ENCODE measurements around the gene GRAMD4.

GRAMD4 gene

GRCh38 chr22:46609175-46609690 lies 11.0 kb upstream of the GRAMD4 start:
- Histone ChIP-seq H3K36me3 (ENCODE audit: control insufficient read depth, low read length) (no peaks in the 10 kb centered on the region), H3K4me1 (ENCODE audit: control insufficient read depth, low read length) (peaks cover 27% of the 10 kb centered on the region), H3K9me2 (replicated peaks; ENCODE audit: control insufficient read depth, low read length) (no peaks in the 10 kb centered on the region), H3K27me3 (ENCODE audit: control insufficient read depth, low read length) (no peaks in the 10 kb centered on the region), H3F3A (ENCODE audit: control insufficient read depth, insufficient read depth) (peaks cover under 1% of the 10 kb centered on the region; the same call in 1 of the 2 replicates), H3K4me2 (ENCODE audit: low read length) (no peak overlapping the region), H3K9me3 (ENCODE audit: control insufficient read depth, insufficient read depth, low read length) (no peaks in the 10 kb centered on the region), H3K4me3 (ENCODE audit: low read length) (no peak overlapping the region), H4K20me1 (ENCODE audit: control insufficient read depth, insufficient read depth, low read depth, low read length) (peaks cover 9% of the 10 kb centered on the region), H3K79me2 (ENCODE audit: control insufficient read depth, low read length) (peaks cover 26% of the 10 kb centered on the region), H3K27ac (ENCODE audit: low read depth, low read length) (no peak overlapping the region)
- TF ChIP-seq EZH2phosphoT487 (IDR thresholded peaks at IDR 0.05; ENCODE audit: borderline replicate concordance, low read length) (no peak), CTCF (IDR thresholded peaks at IDR 0.05; ENCODE audit: low read depth, low read length, poor library complexity, severe bottlenecking) (no peak)

GRCh38 chr22:46609724-46610201 lies 10.4 kb upstream of the GRAMD4 start:
- Histone ChIP-seq H3K36me3 (ENCODE audit: control insufficient read depth, low read length) (no peaks in the 10 kb centered on the region), H4K20me1 (ENCODE audit: control insufficient read depth, insufficient read depth, low read depth, low read length) (peaks cover 9% of the 10 kb centered on the region), H3K79me2 (ENCODE audit: control insufficient read depth, low read length) (peaks cover 31% of the 10 kb centered on the region), H3K4me3 (ENCODE audit: low read length) (no peak overlapping the region), H3K4me1 (ENCODE audit: control insufficient read depth, low read length) (peaks cover 28% of the 10 kb centered on the region), H3K9me3 (ENCODE audit: control insufficient read depth, insufficient read depth, low read length) (no peaks in the 10 kb centered on the region), H3K4me2 (ENCODE audit: low read length) (no peak overlapping the region), H3F3A (ENCODE audit: control insufficient read depth, insufficient read depth) (peaks cover 3% of the 10 kb centered on the region; the same call in 1 of the 2 replicates), H3K9me2 (replicated peaks; ENCODE audit: control insufficient read depth, low read length) (no peaks in the 10 kb centered on the region), H3K27ac (ENCODE audit: low read depth, low read length) (no peak overlapping the region), H3K27me3 (ENCODE audit: control insufficient read depth, low read length) (no peaks in the 10 kb centered on the region)
- TF ChIP-seq CTCF (IDR thresholded peaks at IDR 0.05; ENCODE audit: low read depth, low read length, poor library complexity, severe bottlenecking) (no peak), EZH2phosphoT487 (IDR thresholded peaks at IDR 0.05; ENCODE audit: borderline replicate concordance, low read length) (no peak)

- no peaks in the 10 kb centered on the region for H3K9me3 ChIP-seq (ENCODE audit: control insufficient read depth, insufficient read depth, low read length)
- H3K4me1 ChIP-seq (ENCODE audit: control insufficient read depth, low read length): peaks cover 29% of the 10 kb centered on the region
- peaks cover 3% of the 10 kb centered on the region; the same call in 1 of the 2 replicates for H3F3A ChIP-seq (ENCODE audit: control insufficient read depth, insufficient read depth)
- no peaks in the 10 kb centered on the region for H3K9me2 ChIP-seq (replicated peaks; ENCODE audit: control insufficient read depth, low read length)
- no peaks in the 10 kb centered on the region for H3K36me3 ChIP-seq (ENCODE audit: control insufficient read depth, low read length)
- TF ChIP-seq CTCF (IDR thresholded peaks at IDR 0.05; ENCODE audit: low read depth, low read length, poor library complexity, severe bottlenecking) (no peak), EZH2phosphoT487 (IDR thresholded peaks at IDR 0.05; ENCODE audit: borderline replicate concordance, low read length) (no peak)
- no peak overlapping the region for H3K27ac ChIP-seq (ENCODE audit: low read depth, low read length)
- H3K4me2 ChIP-seq (ENCODE audit: low read length): no peak overlapping the region
- no peak overlapping the region for H3K4me3 ChIP-seq (ENCODE audit: low read length)
- H3K27me3 ChIP-seq (ENCODE audit: control insufficient read depth, low read length): no peaks in the 10 kb centered on the region
- H3K79me2 ChIP-seq (ENCODE audit: control insufficient read depth, low read length): peaks cover 31% of the 10 kb centered on the region
- H4K20me1 ChIP-seq (ENCODE audit: control insufficient read depth, insufficient read depth, low read depth, low read length): peaks cover 9% of the 10 kb centered on the region
These were observed 9.8 kb upstream of the GRAMD4 start for GRCh38 chr22:46610356-46610755.
